ENCODE data around the gene FKBP10.

GRCh38 chr17:41814195-41814594 lies 1.4 kb downstream of the FKBP10 start:
- no peak for TF ChIP-seq CTCF (conservative IDR thresholded peaks at IDR 0.05; ENCODE audit: low read length)
- no peak for TF ChIP-seq EZH2phosphoT487 (IDR thresholded peaks at IDR 0.05; ENCODE audit: borderline replicate concordance)
